ENCODE measurements around the gene NCAM1. TPM values are rescaled to one million over a fixed set of nuclear protein-coding genes. Genes with fewer than 3 reads are reported as not detected.

NCAM1 gene
- total RNA-seq, 1 experiment from 2014 or later: 0.22 TPM

DNA sequence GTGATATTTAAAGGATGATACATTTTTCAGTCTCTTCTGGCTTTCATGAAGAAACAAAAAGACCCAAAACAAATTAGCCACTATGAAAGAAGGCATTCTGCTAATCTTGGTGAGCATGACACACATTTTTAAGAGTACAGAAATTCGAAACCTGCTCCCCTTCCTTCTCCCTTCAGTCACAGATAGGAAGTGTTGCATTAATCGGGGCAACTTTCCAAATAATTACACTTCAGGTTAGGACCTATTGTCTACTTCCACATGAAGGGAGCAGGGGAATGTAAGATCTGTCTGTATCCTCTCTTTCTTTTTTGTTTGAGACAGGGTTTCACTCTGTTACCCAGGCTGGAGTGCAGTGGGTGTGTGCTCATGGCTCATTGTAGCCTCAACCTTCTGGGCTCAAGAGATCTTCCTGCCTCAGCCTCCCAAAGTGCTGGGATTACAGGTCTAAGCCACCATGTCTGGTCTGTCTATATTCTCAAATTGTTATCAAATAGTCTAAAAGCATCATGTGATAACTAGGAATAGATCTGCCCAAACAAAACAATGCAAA lies 45.8 kb downstream of the NCAM1 start:
- Histone ChIP-seq H3K27ac (ENCODE audit: low read depth, low read length) (no peak overlapping the region), H3K4me2 (ENCODE audit: low read length) (no peak overlapping the region), H3K27me3 (ENCODE audit: insufficient read depth, low read length) (peaks cover 22% of the 10 kb centered on the region; the same call in 1 of the 2 replicates), H3K9ac (ENCODE audit: low read length) (no peak overlapping the region), H3K79me2 (ENCODE audit: insufficient read depth, low read length) (no peaks in the 10 kb centered on the region), H3K9me2 (ENCODE audit: insufficient read depth) (no peaks in the 10 kb centered on the region), H4K20me1 (ENCODE audit: insufficient read depth) (no peaks in the 10 kb centered on the region), H3K9me3 (ENCODE audit: control insufficient read depth in 1 of 2, insufficient read depth in 1 of 2, low read depth in 1 of 2, low read length in 2 of 2) (no peaks in the 10 kb centered on the region), H3K4me1 (ENCODE audit: control insufficient read depth in 1 of 2, insufficient read depth in 2 of 2, low read length in 2 of 2) (no peaks in the 10 kb centered on the region), H3K36me3 (ENCODE audit: control insufficient read depth in 1 of 2, insufficient read depth in 2 of 2, low read length in 2 of 2) (no peaks in the 10 kb centered on the region), H2AFZ (ENCODE audit: low read depth, low read length, poor library complexity, severe bottlenecking) (no peak overlapping the region), H3K4me3 (replicated peaks in 1 of 2; ENCODE audit: low read depth in 1 of 2, low read length in 2 of 2) (no peak overlapping the region)
- ATAC-seq (no peak), DNase-seq (ENCODE audit: low read depth, low spot score) (no peak)
- POLR2A ChIA-PET: no interaction called here
- CTCF ChIA-PET: no interaction called here
- intact Hi-C loops (cut with micrococcal nuclease): no loop called here
- RAD21 ChIA-PET (ENCODE audit: low non-redundant PET in 1 of 2, low total read pairs in 2 of 2, uncharacterized antibody in 2 of 2, unreplicated experiment in 2 of 2): no interaction called here
- TF ChIP-seq CEBPB (IDR thresholded peaks at IDR 0.05; ENCODE audit: low read depth) (no peak), POLR2A (IDR thresholded peaks at IDR 0.05; ENCODE audit: borderline replicate concordance, extremely low read depth, insufficient read depth, insufficient read length) (no peak), EZH2phosphoT487 (IDR thresholded peaks at IDR 0.05; ENCODE audit: borderline replicate concordance) (no peak), CBX3 (IDR thresholded peaks at IDR 0.05; ENCODE audit: low read depth) (no peak), SIN3A (IDR thresholded peaks at IDR 0.05; ENCODE audit: low read depth) (no peak), YY1 (IDR thresholded peaks at IDR 0.05; ENCODE audit: extremely low read depth, insufficient replicate concordance, low read depth, low read length) (no peak), POLR2AphosphoS5 (IDR thresholded peaks at IDR 0.05; ENCODE audit: low read depth, low read length) (no peak), ZFX (IDR thresholded peaks at IDR 0.05) (no peak), TCF7L2 (IDR thresholded peaks at IDR 0.05; ENCODE audit: borderline replicate concordance, extremely low read depth, insufficient read depth, insufficient read length) (no peak), JUND (IDR thresholded peaks at IDR 0.05) (no peak), RAD21 (IDR thresholded peaks at IDR 0.05; ENCODE audit: low read depth) (no peak), SRF (IDR thresholded peaks at IDR 0.05; ENCODE audit: low read depth) (no peak)
- TF ChIP-seq, protein P1, sequence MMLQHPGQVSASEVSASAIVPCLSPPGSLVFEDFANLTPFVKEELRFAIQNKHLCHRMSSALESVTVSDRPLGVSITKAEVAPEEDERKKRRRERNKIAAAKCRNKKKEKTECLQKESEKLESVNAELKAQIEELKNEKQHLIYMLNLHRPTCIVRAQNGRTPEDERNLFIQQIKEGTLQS (IDR thresholded peaks at IDR 0.05): no peak
- TF ChIP-seq, protein P2, sequence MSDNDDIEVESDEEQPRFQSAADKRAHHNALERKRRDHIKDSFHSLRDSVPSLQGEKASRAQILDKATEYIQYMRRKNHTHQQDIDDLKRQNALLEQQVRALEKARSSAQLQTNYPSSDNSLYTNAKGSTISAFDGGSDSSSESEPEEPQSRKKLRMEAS (IDR thresholded peaks at IDR 0.05): no peak
- TF ChIP-seq, protein P3, sequence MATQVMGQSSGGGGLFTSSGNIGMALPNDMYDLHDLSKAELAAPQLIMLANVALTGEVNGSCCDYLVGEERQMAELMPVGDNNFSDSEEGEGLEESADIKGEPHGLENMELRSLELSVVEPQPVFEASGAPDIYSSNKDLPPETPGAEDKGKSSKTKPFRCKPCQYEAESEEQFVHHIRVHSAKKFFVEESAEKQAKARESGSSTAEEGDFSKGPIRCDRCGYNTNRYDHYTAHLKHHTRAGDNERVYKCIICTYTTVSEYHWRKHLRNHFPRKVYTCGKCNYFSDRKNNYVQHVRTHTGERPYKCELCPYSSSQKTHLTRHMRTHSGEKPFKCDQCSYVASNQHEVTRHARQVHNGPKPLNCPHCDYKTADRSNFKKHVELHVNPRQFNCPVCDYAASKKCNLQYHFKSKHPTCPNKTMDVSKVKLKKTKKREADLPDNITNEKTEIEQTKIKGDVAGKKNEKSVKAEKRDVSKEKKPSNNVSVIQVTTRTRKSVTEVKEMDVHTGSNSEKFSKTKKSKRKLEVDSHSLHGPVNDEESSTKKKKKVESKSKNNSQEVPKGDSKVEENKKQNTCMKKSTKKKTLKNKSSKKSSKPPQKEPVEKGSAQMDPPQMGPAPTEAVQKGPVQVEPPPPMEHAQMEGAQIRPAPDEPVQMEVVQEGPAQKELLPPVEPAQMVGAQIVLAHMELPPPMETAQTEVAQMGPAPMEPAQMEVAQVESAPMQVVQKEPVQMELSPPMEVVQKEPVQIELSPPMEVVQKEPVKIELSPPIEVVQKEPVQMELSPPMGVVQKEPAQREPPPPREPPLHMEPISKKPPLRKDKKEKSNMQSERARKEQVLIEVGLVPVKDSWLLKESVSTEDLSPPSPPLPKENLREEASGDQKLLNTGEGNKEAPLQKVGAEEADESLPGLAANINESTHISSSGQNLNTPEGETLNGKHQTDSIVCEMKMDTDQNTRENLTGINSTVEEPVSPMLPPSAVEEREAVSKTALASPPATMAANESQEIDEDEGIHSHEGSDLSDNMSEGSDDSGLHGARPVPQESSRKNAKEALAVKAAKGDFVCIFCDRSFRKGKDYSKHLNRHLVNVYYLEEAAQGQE (IDR thresholded peaks at IDR 0.05; ENCODE audit: low read depth): no peak
- no TSS peak for BruUV-seq (replicated peaks)
